CD14-positive monocyte (primary cell): ENCODE data around the gene CSTB. TPM values are rescaled to one million over a fixed set of nuclear protein-coding genes. Genes with fewer than 3 reads are reported as not detected.

Experiments used
- DNase-seq, 3 donors: peaks; one replicate each; pipeline ENCODE4 v3.0.0-alpha.2; 2011 to 2022
- H2AFZ ChIP-seq: 2 replicates; pipeline ENCODE4 v1.6.0; 2012; ENCODE audit warnings: mild to moderate bottlenecking, low read depth, low read length, inconsistent platforms; ENCODE audit not compliant: insufficient read depth, poor library complexity, severe bottlenecking
- H3K27ac ChIP-seq, 2 donors: 1 replicate in 1 of 2; 2 replicates in 1 of 2; pipeline ENCODE4 v1.5.1; 2012 to 2013; ENCODE audit warnings: low read length in 2 of 2, control low read depth in 1 of 2, inconsistent platforms in 1 of 2, low read depth in 1 of 2, mild to moderate bottlenecking in 1 of 2
- H3K27me3 ChIP-seq, 2 donors: one replicate each; pipeline versions ENCODE4 v1.6.0 to v1.6.1; 2011 to 2013; ENCODE audit warnings: low read length in 2 of 2; ENCODE audit not compliant: control insufficient read depth in 2 of 2, insufficient read depth in 2 of 2
- H3K36me3 ChIP-seq, 2 donors: replicated peaks in 1 of 2; 1 replicate in 1 of 2; 2 replicates in 1 of 2; pipeline versions ENCODE4 v1.5.1 to v1.6.1; 2012 to 2013; ENCODE audit warnings: low read length in 2 of 2, control low read depth in 1 of 2, inconsistent platforms in 1 of 2, mild to moderate bottlenecking in 1 of 2; ENCODE audit not compliant: insufficient read depth in 2 of 2, control insufficient read depth in 1 of 2
- H3K4me1 ChIP-seq, 2 donors: 1 replicate in 1 of 2; 2 replicates in 1 of 2; pipeline versions ENCODE4 v1.5.1 to v1.6.1; 2012 to 2013; ENCODE audit warnings: low read length in 2 of 2, control low read depth in 1 of 2, inconsistent platforms in 1 of 2, mild to moderate bottlenecking in 1 of 2, moderate library complexity in 1 of 2; ENCODE audit not compliant: insufficient read depth in 2 of 2, control insufficient read depth in 1 of 2
- H3K4me2 ChIP-seq: replicated peaks from 2 replicates; pipeline ENCODE3; 2012; ENCODE audit warnings: low read length, moderate library complexity, mild to moderate bottlenecking; ENCODE audit not compliant: poor library complexity, severe bottlenecking; ENCODE audit errors: extremely low read depth
- H3K4me3 ChIP-seq, 3 experiments: fragments of 200-600 bp in 1 of 3; sonication (generic) in 1 of 3; replicated peaks in 1 of 3; 1 replicate in 2 of 3; 2 replicates in 1 of 3; pipeline ENCODE4 v1.5.1; 2011 to 2013; ENCODE audit warnings: low read length in 3 of 3, mild to moderate bottlenecking in 3 of 3, control low read depth in 2 of 3, low read depth in 2 of 3, inconsistent platforms in 1 of 3, moderate library complexity in 1 of 3
- H3K79me2 ChIP-seq: 2 replicates; pipeline ENCODE4 v1.6.0; 2012; ENCODE audit warnings: mild to moderate bottlenecking, control low read depth, inconsistent platforms, low read length, moderate library complexity; ENCODE audit not compliant: insufficient read depth
- H3K9ac ChIP-seq: 2 replicates; pipeline ENCODE4 v1.6.0; 2017; ENCODE audit warnings: low read length, mild to moderate bottlenecking; ENCODE audit not compliant: insufficient read depth, poor library complexity, severe bottlenecking
- H3K9me3 ChIP-seq, 2 donors: replicated peaks in 1 of 2; 1 replicate in 1 of 2; 2 replicates in 1 of 2; pipeline versions ENCODE4 v1.5.1 to v1.6.1; 2012 to 2013; ENCODE audit warnings: low read length in 2 of 2, control low read depth in 1 of 2; ENCODE audit not compliant: control insufficient read depth in 1 of 2, insufficient read depth in 1 of 2
- H4K20me1 ChIP-seq: 2 replicates; pipeline ENCODE4 v1.6.0; 2012; ENCODE audit warnings: mild to moderate bottlenecking, low read length, control low read depth, moderate library complexity; ENCODE audit not compliant: insufficient read depth
- H3K27ac Mint-ChIP-seq, 7 donors: one replicate each; pipeline ENCODE4 v1.8.0; 2020; ENCODE audit warnings: mild to moderate bottlenecking in 7 of 7, mixed read lengths in 7 of 7, moderate library complexity in 6 of 7, inconsistent platforms in 2 of 7
- H3K27me3 Mint-ChIP-seq, 3 donors: one replicate each; pipeline ENCODE4 v1.8.0; 2021 to 2022; ENCODE audit warnings: low read depth in 3 of 3, mild to moderate bottlenecking in 3 of 3, mixed read lengths in 3 of 3, moderate library complexity in 3 of 3, inconsistent platforms in 1 of 3
- H3K36me3 Mint-ChIP-seq, 2 donors: one replicate each; pipeline ENCODE4 v1.8.0; 2020; ENCODE audit warnings: mixed read lengths in 2 of 2, inconsistent platforms in 1 of 2, mild to moderate bottlenecking in 1 of 2
- H3K4me1 Mint-ChIP-seq: one replicate; pipeline ENCODE4 v1.8.0; 2020; ENCODE audit warnings: mild to moderate bottlenecking, mixed read lengths
- H3K4me3 Mint-ChIP-seq, 2 donors: one replicate each; pipeline ENCODE4 v1.8.0; 2020; ENCODE audit warnings: mild to moderate bottlenecking in 2 of 2, mixed read lengths in 2 of 2, moderate library complexity in 1 of 2
- H3K9me3 Mint-ChIP-seq, 7 donors: one replicate each; pipeline ENCODE4 v1.8.0; 2020 to 2022; ENCODE audit warnings: mixed read lengths in 7 of 7, mild to moderate bottlenecking in 6 of 7, moderate library complexity in 6 of 7, inconsistent platforms in 2 of 7
- CTCF ChIP-seq: fragments of 200-600 bp; IDR thresholded peaks from one replicate; pipeline ENCODE4 v1.8.0; 2022; ENCODE audit warnings: antibody characterized with exemption, mild to moderate bottlenecking
- WGBS: methylation state at CpG from one replicate; pipeline ENCODE4 v1.1.5; 2013; ENCODE audit warnings: missing lambda C conversion rate; ENCODE audit not compliant: insufficient coverage; 5-methylcytosine and 5-hydroxymethylcytosine counted together
- intact Hi-C, 2 donors: fragments of 100-400 bp; cut with micrococcal nuclease; formaldehyde crosslinking; loops; one replicate each; pipeline versions ENCODE4 v1.15.0 to v1.15.1; 2023
- polyA plus RNA-seq, 3 donors: library from polyadenylated mRNA; depleted of rRNA in 1 of 3; unstranded in 2 of 3; stranded (reverse) in 1 of 3; fragments of 300-500 nt in 2 of 3; fragments of >200 nt in 1 of 3; fragmentation: Illumina TruSeq in 2 of 3; gene quantifications; 1 replicate in 2 of 3; 2 replicates in 1 of 3; pipeline ENCODE4 v1.2.3, GENCODE V29; 2012 to 2021

The CSTB gene
- polyA plus RNA-seq, 3 donors: 73.7 to 120 (median 115) TPM

DNA sequence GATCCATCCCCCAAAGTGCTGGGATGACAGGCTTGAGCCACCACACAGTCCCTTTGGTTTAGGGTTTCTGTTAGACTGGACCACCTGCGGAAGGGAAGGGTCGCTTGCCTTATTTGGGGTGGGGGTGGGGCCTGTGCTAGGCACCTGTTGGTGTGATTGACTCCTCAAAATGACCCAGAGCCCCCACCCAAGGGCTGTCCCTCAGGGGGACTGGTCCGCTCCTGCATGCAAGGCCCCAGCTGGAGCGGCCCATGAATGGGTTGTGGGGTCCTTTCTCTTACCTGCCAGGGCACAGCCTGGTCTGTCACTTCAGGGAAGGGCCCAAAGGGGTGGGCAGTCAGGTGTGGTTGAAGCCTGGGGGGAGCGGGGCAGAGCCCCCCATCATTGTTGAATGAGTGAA lies 1.8 kb upstream of the CSTB start:
- peaks cover 16% of the 10 kb centered on the region for H3K79me2 ChIP-seq
- intact Hi-C loops: loop anchor here in 1 of 2 donors (5.0 kb wide), 1 partner anchor 51 kb away; no protein-coding TSS in a partner anchor
- WGBS: 100% methylated on average over 2 of the region's 5 CpGs
- no peak overlapping the region for H3K27ac ChIP-seq
- Mint-ChIP-seq H3K27me3 (no peaks in the 10 kb centered on the region), H3K27ac (peak overlapping the region in 2 of 7 donors; percentile 21 to 82), H3K9me3 (no peaks in the 10 kb centered on the region), H3K4me1 (peaks cover 41% of the 10 kb centered on the region), H3K4me3 (no peak overlapping the region), H3K36me3 (peaks cover 18 to 22% of the 10 kb centered on the region in 2 donors)
- TF ChIP-seq CTCF: no peak
- no peak for DNase-seq
- H3K27me3 ChIP-seq: no peaks in the 10 kb centered on the region
- no peak overlapping the region for H3K4me2 ChIP-seq
- no peaks in the 10 kb centered on the region for H3K9me3 ChIP-seq
- peaks cover 17 to 18% of the 10 kb centered on the region in 2 donors for H3K36me3 ChIP-seq
- H3K4me1 ChIP-seq: peaks cover 34 to 61% of the 10 kb centered on the region in 2 donors
- no peak overlapping the region for H3K4me3 ChIP-seq
- peaks cover 28% of the 10 kb centered on the region for H4K20me1 ChIP-seq
- H3K9ac ChIP-seq: no peak overlapping the region
- H2AFZ ChIP-seq: no peak overlapping the region

- H3K4me1 ChIP-seq: peaks cover 34 to 55% of the 10 kb centered on the region in 2 donors
- no peak for TF ChIP-seq CTCF
- H3K4me2 ChIP-seq: peak overlapping the region; percentile 96
- H3K4me3 ChIP-seq: peak overlapping the region; percentile 57 to 97 (median 95)
- peak overlapping the region; percentile 95 to 98 for H3K4me3 Mint-ChIP-seq
- DNase-seq: no peak
- H3K27ac ChIP-seq: peak overlapping the region; percentile 47 to 88
- peaks cover 0 to 3% (median 0%) of the 10 kb centered on the region in 3 donors for H3K27me3 Mint-ChIP-seq
- no peaks in the 10 kb centered on the region for H3K27me3 ChIP-seq
- 94% methylated on average over 11 of the region's 12 CpGs for WGBS
- peaks cover 33% of the 10 kb centered on the region for H4K20me1 ChIP-seq
- peaks cover 18 to 26% of the 10 kb centered on the region in 2 donors for H3K36me3 ChIP-seq
- no peak overlapping the region for H2AFZ ChIP-seq
- peak overlapping the region; percentile 93 for H3K9ac ChIP-seq
- intact Hi-C loops: loop anchor here in 1 of 2 donors (5.0 kb wide), 1 partner anchor 48 kb away; no protein-coding TSS in a partner anchor
- H3K27ac Mint-ChIP-seq: peak overlapping the region in 6 of 7 donors; percentile 79 to 90 (median 88)
- H3K4me1 Mint-ChIP-seq: peaks cover 46% of the 10 kb centered on the region
- H3K9me3 Mint-ChIP-seq: peaks cover 5 to 16% (median 9%) of the 10 kb centered on the region in 7 donors
- peaks cover 16% of the 10 kb centered on the region for H3K79me2 ChIP-seq
- peaks cover 29% of the 10 kb centered on the region in 2 donors for H3K36me3 Mint-ChIP-seq
- peaks cover 0 to 11% of the 10 kb centered on the region in 2 donors for H3K9me3 ChIP-seq
These were observed 918 bp downstream of the CSTB start for GRCh38 chr21:43775190-43775589.
